ENCODE measurements around the gene SORCS1.

DNA sequence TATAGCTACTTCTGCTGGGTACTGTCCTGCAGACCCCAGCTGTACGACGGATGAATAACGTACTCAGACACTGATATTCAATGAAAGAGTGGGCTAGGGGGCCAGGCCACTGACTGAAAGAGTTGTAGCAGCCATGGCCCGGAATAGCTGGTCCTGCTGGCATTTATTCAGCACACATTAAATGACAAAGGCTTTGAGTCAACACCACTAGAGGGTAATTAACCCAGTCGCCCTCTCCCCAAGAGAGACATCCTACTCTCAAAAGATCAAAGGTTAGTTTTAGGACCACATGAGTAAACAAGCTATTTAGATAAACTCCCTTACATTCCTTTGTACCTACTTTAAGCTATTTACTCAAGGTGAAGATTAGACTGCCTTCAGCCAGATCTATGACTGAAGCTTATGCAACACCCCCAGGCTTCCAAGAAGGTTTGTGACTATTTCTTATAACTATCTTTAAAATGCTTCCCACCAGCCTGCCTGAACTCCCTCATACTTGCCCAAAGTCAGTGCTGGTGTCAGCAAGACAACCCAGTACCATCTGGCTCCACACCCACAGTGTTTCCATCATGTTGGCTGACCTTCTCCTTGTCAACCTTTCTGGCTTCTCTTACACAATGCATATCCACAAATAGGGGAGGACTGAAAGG is 629.1 kb downstream of the SORCS1 start:
- TF ChIP-seq, protein P1, sequence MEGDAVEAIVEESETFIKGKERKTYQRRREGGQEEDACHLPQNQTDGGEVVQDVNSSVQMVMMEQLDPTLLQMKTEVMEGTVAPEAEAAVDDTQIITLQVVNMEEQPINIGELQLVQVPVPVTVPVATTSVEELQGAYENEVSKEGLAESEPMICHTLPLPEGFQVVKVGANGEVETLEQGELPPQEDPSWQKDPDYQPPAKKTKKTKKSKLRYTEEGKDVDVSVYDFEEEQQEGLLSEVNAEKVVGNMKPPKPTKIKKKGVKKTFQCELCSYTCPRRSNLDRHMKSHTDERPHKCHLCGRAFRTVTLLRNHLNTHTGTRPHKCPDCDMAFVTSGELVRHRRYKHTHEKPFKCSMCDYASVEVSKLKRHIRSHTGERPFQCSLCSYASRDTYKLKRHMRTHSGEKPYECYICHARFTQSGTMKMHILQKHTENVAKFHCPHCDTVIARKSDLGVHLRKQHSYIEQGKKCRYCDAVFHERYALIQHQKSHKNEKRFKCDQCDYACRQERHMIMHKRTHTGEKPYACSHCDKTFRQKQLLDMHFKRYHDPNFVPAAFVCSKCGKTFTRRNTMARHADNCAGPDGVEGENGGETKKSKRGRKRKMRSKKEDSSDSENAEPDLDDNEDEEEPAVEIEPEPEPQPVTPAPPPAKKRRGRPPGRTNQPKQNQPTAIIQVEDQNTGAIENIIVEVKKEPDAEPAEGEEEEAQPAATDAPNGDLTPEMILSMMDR (conservative IDR thresholded peaks at IDR 0.05; ENCODE audit: low read depth, low read length) = no peak
- no peak for TF ChIP-seq EZH2 (IDR thresholded peaks at IDR 0.05; ENCODE audit: low read length, unreplicated experiment)
